Thoracic aorta (tissue), 2 donors: ENCODE data around the gene ZPBP. TPM values are rescaled to one million over a fixed set of nuclear protein-coding genes. Genes with fewer than 3 reads are reported as not detected.
A peak's percentile ranks its signal among the peaks of the same experiment; 100 is the strongest.

Experiments used
- ATAC-seq: fragments of 150-250 bp; one replicate; pipeline ENCODE4 v1.8.0; 2017; ENCODE audit warnings: low read depth; ENCODE audit not compliant: insufficient number of reproducible peaks, low FRiP score
- DNase-seq: peaks from one replicate; pipeline ENCODE4 v3.0.0-alpha.2; 2020; ENCODE audit warnings: low spot score
- H3K27ac ChIP-seq, 2 donors: fragments of 200-600 bp; sonication (generic); 1 replicate in 1 of 2; 2 replicates in 1 of 2; pipeline ENCODE4 v1.5.1; 2016; ENCODE audit warnings: mild to moderate bottlenecking in 2 of 2, moderate library complexity in 2 of 2
- H3K27me3 ChIP-seq: fragments of 200-600 bp; sonication (generic); replicated peaks from 2 replicates; pipeline ENCODE4 v1.6.0; 2016; ENCODE audit warnings: mild to moderate bottlenecking; ENCODE audit not compliant: insufficient read depth
- H3K36me3 ChIP-seq: fragments of 200-600 bp; sonication (generic); one replicate; pipeline ENCODE4 v1.5.1; 2016
- H3K4me1 ChIP-seq, 2 donors: fragments of 200-600 bp; sonication (generic); 1 replicate in 1 of 2; 2 replicates in 1 of 2; pipeline versions ENCODE4 v1.5.1 to v1.6.0; 2016; ENCODE audit warnings: low read depth in 2 of 2, mild to moderate bottlenecking in 1 of 2; ENCODE audit not compliant: control insufficient read depth in 1 of 2
- H3K4me3 ChIP-seq: fragments of 200-600 bp; sonication (generic); 2 replicates; pipeline ENCODE4 v1.5.1; 2016; ENCODE audit warnings: mild to moderate bottlenecking
- H3K9me3 ChIP-seq: fragments of 200-600 bp; sonication (generic); 2 replicates; pipeline ENCODE4 v1.5.1; 2016
- total RNA-seq, 2 donors: library from RNA; depleted of rRNA; stranded (reverse); fragments of >200 nt; gene quantifications; one replicate each; pipeline versions ENCODE4 v1.1.0 to v1.2.3, GENCODE V29; 2016
- TF ChIP-seq, protein P1 (sequence below): fragments of 200-600 bp; sonication (generic); IDR thresholded peaks from one replicate; pipeline ENCODE4 v1.5.1; 2019; ENCODE audit warnings: antibody characterized with exemption

Gene ZPBP
- total RNA-seq, 2 donors from 2014 or later = not detected

DNA sequence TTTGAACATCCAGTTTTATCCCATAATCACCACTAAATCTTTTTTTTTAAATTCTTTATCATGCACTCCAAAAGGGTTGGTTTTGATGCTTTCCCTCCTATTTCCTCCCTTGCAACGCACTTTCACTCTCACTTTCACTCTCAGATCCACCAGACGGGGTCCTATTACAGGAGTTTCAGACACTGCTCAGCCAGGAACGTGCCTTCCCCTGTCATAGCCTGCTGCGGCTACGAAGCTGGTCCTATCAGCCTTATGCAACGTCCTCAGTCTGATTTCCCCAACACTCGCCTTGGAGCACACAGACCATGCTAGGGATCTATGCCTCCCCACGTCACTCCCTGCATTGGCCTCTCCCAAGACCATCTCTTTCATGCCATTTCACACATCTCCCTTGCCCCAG lies 23.4 kb downstream of the ZPBP start:
- peak; percentile 4 for ATAC-seq
- Histone ChIP-seq H3K4me1 (peaks cover 14 to 18% of the 10 kb centered on the region in 2 donors), H3K4me3 (peak overlapping the region; percentile 78), H3K9me3 (peaks cover 11% of the 10 kb centered on the region), H3K36me3 (no peaks in the 10 kb centered on the region), H3K27me3 (no peaks in the 10 kb centered on the region), H3K27ac (peak overlapping the region in 1 of 2 donors; percentile 33)
- TF ChIP-seq, protein P1, sequence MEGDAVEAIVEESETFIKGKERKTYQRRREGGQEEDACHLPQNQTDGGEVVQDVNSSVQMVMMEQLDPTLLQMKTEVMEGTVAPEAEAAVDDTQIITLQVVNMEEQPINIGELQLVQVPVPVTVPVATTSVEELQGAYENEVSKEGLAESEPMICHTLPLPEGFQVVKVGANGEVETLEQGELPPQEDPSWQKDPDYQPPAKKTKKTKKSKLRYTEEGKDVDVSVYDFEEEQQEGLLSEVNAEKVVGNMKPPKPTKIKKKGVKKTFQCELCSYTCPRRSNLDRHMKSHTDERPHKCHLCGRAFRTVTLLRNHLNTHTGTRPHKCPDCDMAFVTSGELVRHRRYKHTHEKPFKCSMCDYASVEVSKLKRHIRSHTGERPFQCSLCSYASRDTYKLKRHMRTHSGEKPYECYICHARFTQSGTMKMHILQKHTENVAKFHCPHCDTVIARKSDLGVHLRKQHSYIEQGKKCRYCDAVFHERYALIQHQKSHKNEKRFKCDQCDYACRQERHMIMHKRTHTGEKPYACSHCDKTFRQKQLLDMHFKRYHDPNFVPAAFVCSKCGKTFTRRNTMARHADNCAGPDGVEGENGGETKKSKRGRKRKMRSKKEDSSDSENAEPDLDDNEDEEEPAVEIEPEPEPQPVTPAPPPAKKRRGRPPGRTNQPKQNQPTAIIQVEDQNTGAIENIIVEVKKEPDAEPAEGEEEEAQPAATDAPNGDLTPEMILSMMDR = no peak
- DNase-seq = no peak

DNA sequence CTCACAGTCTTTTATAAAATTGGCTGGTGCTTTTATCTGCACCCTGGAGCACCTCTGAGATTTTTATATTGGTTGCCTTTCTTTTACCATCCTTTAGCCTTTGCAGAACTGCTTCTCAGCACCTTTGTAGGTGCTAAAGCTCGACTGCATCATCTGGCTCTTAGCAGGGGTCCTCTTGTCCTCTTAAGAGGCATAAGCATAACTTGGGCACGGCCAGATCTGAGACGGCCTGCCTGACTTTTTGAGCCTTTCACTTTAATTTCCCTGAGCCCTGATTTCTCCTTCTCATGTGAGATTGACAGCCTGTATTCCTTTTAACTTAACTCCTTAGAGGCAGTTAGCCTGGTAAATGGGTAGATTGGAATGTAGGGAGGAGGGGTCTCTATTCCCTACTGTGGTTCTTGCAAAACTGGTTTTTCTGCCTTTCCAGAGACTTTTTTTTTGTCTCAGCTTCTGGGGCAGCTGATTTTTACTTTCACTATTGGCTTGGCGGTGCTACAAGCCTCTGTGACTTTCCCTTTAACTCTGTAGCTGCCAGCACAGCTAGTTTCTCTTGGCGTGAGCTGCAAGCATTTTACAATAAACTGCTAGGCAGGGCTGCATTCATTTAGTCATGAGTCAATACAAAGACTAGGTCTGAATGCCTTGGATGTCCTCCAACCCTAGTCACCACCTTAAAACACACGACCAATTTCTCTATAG lies 24.0 kb downstream of the ZPBP start:
- Histone ChIP-seq H3K4me1 (peaks cover 14 to 18% of the 10 kb centered on the region in 2 donors), H3K27me3 (no peaks in the 10 kb centered on the region), H3K27ac (peak overlapping the region; percentile 33 to 59), H3K9me3 (peaks cover 11% of the 10 kb centered on the region), H3K36me3 (no peaks in the 10 kb centered on the region), H3K4me3 (peak overlapping the region; percentile 78)
- TF ChIP-seq, protein P1 = no peak
- DNase-seq (no peak), ATAC-seq (no peak)

DNA sequence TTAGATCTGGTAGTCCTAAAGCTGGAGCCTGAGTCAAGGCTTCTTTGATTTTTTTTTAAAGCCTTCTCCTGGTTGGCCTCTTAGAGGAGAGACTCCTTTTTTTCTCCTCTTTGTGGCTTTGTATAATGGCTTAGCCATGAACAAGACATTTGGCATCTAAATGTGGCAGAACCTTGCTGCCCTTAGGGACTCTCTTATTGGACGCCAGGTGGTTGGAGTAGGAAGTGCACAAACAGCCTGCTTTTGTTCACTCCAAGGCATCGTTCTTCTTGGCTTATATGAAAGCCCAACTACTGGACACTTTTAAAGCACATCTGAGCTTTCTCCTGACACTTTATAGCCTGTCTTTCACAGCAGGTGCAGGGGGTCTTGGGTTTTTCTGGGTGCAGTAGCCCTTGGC lies 25.0 kb downstream of the ZPBP start:
- ATAC-seq = no peak
- H3K9me3 ChIP-seq = peaks cover 4% of the 10 kb centered on the region
- no peak for DNase-seq
- no peaks in the 10 kb centered on the region for H3K36me3 ChIP-seq
- H3K4me3 ChIP-seq = peak overlapping the region; percentile 78
- TF ChIP-seq, protein P1 = peak; percentile 48
- H3K27ac ChIP-seq = no peak overlapping the region
- H3K4me1 ChIP-seq = peaks cover 14 to 18% of the 10 kb centered on the region in 2 donors
- H3K27me3 ChIP-seq = no peaks in the 10 kb centered on the region

DNA sequence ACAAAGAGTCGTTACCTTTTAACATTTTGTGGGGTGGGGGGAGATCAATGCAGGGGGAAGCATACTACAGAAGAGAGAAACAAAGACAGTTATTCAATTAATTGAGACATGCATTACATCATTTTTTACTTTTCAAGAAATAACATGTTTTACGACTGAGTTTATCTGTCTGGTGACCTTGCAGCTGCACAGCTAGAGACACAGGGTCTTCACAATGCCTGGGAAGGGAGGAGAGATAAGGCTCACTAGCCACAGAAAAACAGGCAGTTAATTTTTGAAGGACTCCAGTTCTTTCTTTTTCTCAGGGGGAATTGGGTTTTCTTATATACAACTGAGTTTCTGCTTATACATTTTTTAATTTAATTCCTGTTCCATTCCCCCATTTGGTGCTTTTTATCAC lies 30.1 kb downstream of the ZPBP start:
- TF ChIP-seq, protein P1 = no peak
- ATAC-seq = no peak
- no peaks in the 10 kb centered on the region for H3K9me3 ChIP-seq

DNA sequence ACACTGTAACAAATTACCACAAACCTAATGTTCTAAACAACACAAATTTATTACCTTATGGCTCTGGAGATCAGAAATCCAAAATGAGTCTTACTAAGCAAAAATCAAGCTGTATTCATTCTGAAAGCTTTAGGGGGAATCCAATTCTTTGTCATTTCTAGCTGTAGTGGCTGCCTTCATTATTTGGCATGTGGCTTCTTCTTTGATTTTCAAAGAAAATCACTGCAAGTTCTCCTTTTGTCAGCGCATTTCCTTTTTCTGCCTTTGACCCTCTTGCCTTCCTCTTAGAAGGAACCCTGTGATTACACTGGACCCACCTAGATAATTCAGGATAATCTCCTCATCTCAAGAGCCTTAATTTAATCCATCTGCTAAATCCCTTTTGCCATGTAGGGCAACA lies 36.9 kb downstream of the ZPBP start:
- no peak overlapping the region for H3K27ac ChIP-seq
- H3K9me3 ChIP-seq = no peaks in the 10 kb centered on the region
- TF ChIP-seq, protein P1 = no peak
- no peaks in the 10 kb centered on the region for H3K27me3 ChIP-seq
- DNase-seq (no peak), ATAC-seq (no peak)
- no peak overlapping the region for H3K4me3 ChIP-seq
- no peaks in the 10 kb centered on the region for H3K36me3 ChIP-seq
- no peaks in the 10 kb centered on the region for H3K4me1 ChIP-seq

More for the DNA sequence above, 30.1 kb downstream of the ZPBP start:
- no peak for DNase-seq
- no peaks in the 10 kb centered on the region for H3K36me3 ChIP-seq
- no peak overlapping the region for H3K27ac ChIP-seq
- H3K4me3 ChIP-seq = no peak overlapping the region
- H3K4me1 ChIP-seq = peaks cover 7 to 9% of the 10 kb centered on the region in 2 donors
- H3K27me3 ChIP-seq = no peaks in the 10 kb centered on the region
